Astrocyte of the cerebellum (primary cell): ENCODE measurements around the gene VEZF1.

Source experiments
- DNase-seq: peaks from one replicate; pipeline ENCODE4 v3.0.0-alpha.2; 2011; ENCODE audit warnings: low read depth
- H3K4me3 ChIP-seq: 2 replicates; pipeline ENCODE4 v1.5.1; 2011; ENCODE audit warnings: mild to moderate bottlenecking, low read depth, low read length, moderate library complexity
- in situ Hi-C: cut with HindIII; loops from 2 replicates; pipeline ENCODE4 v1.10.0; 2017; ENCODE audit warnings: low sequenced_read_pairs
- TF ChIP-seq, protein P1 (sequence below): IDR thresholded peaks from 2 replicates; pipeline ENCODE4 v1.5.1; 2012; ENCODE audit warnings: low read length, low read depth, moderate library complexity, mild to moderate bottlenecking; ENCODE audit errors: missing control alignments

The VEZF1 gene

DNA sequence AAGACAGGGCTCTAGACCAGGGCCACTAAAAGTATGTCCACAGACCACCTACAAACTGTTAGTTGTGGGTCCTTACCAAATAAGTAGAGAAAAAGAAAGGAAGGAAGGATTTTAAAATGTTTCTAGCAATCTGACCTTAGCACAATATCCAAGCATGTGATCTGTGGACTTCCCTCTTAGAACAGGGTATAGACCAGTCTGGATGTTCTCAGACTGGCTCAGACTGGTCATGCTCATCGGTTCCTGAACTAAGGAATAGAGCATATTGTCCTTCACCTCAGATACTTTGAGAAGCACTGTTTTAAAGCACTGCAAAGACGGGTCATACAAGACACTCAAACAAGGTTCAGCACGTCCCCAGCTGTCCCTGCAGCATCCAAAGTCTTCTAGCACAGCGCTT lies 58.7 kb downstream of the VEZF1 start:
- in situ Hi-C loops: loop anchor here (5.0 kb wide), 2 partner anchors 53 to 72 kb away; no protein-coding TSS in a partner anchor
- no peak for DNase-seq
- no peak overlapping the region for H3K4me3 ChIP-seq
- TF ChIP-seq, protein P1, sequence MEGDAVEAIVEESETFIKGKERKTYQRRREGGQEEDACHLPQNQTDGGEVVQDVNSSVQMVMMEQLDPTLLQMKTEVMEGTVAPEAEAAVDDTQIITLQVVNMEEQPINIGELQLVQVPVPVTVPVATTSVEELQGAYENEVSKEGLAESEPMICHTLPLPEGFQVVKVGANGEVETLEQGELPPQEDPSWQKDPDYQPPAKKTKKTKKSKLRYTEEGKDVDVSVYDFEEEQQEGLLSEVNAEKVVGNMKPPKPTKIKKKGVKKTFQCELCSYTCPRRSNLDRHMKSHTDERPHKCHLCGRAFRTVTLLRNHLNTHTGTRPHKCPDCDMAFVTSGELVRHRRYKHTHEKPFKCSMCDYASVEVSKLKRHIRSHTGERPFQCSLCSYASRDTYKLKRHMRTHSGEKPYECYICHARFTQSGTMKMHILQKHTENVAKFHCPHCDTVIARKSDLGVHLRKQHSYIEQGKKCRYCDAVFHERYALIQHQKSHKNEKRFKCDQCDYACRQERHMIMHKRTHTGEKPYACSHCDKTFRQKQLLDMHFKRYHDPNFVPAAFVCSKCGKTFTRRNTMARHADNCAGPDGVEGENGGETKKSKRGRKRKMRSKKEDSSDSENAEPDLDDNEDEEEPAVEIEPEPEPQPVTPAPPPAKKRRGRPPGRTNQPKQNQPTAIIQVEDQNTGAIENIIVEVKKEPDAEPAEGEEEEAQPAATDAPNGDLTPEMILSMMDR: no peak

DNA sequence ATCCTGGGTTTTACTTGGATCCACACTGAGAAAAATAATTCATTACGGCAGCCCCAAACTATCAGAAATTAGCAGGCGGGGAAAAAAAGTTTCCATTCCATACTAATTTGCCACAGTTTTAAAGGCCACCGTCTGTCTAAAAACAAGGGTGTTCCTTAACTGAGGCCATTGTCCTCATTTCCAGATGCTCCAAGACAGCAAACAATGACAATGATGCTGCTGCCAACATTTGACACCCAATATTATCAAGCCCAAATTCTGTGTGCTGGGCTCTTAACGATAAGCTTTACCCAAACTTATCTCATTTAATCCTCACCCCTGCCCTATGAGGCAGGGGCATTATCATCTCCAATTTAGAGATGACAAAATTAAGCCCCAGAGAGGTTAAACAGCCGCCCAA lies 59.1 kb downstream of the VEZF1 start:
- no peak for DNase-seq
- no peak overlapping the region for H3K4me3 ChIP-seq
- TF ChIP-seq, protein P1: no peak
- in situ Hi-C loops: loop anchor here (5.0 kb wide), 2 partner anchors 53 to 72 kb away; no protein-coding TSS in a partner anchor

DNA sequence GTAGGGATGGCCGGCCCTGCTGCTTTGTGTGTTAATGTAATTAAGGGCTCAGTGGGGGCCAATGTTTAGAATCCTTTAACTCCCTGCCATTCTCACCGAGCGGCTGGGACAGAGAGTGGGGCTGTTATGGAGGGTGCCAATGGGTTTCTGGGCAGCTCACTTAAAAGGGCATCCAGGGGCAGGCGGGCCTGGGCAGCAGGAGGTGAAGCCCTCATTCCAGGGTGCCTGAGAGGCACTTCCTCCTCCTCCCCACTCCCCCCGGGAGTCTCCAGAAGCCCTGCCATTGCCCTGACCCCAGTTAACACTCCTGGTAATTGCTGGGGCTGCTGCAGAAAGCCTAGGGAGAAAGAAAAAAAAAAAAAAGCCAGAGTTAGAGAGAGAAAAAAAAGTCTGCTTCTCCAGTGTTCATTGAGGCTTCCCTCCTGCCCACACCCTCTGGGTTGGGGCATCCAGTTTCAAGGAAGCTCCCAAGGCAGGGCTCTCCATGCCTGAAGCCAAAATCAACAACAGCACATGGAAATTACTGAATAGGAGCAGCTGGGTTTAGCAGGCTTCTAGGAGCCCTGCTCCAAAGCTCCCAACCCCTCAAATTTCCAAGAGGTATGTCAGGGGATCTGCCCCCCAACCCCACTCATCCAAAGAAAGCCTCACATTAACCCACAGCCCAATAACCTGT lies 60.9 kb downstream of the VEZF1 start:
- TF ChIP-seq, protein P1: no peak
- DNase-seq: no peak
- H3K4me3 ChIP-seq: no peak overlapping the region
- in situ Hi-C loops: loop anchor here (5.0 kb wide), 2 partner anchors 55 to 70 kb away; no protein-coding TSS in a partner anchor

DNA sequence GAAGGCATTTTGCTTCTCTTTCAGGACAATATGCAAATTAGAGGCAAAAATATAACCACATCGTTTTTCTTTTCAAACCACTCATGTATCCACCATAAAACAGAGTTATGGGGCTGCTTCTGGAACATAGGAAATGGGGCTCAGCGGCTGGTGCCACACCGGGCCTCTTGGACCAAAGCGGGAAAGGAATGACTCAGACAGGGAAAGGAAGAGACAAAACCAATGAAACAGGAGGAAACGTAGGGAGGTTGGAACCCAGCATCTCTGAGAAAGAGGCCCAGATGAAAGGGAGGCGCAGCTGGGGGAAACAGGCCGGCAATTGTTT lies 61.4 kb downstream of the VEZF1 start:
- TF ChIP-seq, protein P1: no peak
- in situ Hi-C loops: loop anchor here (5.0 kb wide), 2 partner anchors 56 to 69 kb away; no protein-coding TSS in a partner anchor
- DNase-seq: no peak
- H3K4me3 ChIP-seq: no peak overlapping the region

DNA sequence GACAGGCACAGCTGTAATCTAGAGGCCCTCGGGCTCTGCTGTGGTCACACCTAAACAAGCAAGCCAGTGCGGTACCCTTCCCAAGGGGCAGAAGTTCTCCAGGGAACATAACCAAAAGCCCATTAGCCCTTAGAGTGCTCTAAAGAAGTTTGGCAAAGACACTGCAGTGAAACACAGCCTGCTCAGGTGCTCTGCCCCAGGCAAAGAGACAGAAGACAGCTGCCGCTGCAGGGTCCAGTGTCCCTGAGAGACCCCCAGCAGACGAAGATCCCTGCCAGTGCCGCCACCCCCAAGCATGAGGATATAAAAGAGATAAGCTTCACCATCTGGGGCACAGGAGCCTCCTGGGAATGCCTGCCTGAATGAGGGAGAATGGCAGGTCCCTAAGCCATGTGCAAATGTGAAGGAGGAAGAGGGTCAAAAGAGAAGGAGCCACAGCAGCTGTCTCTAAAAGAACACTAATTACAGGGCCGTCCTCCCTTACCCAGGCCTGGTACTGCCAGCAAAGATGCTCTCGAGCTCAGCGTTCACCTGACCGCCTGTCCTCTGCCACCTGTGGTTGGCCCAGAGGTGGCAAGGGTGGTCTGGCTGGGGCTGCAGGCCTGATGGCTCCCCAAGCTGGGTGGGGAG lies 62.6 kb downstream of the VEZF1 start:
- H3K4me3 ChIP-seq: no peak overlapping the region
- TF ChIP-seq, protein P1: no peak
- DNase-seq: no peak
- in situ Hi-C loops: loop anchor here (5.0 kb wide), 2 partner anchors 57 to 68 kb away; no protein-coding TSS in a partner anchor

DNA sequence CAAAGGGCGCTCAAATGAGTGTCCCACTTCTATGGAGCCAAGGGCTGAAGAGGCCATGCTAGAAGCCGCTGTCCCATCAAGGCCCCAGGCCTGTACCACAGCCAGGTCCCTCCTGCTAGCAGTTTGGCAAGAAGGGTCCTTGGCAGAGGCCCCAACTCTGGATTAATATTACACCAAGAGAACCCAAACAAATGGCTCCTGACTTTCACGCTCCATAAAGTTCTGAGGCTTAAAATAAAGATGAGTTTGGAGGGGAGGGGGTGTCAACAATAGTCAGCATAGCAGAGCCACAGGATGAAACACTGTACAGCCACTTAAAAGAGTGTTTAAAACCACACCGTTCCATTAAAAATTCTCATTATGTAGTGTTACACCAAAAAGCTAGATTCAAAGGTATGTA lies 63.4 kb downstream of the VEZF1 start:
- H3K4me3 ChIP-seq: no peak overlapping the region
- TF ChIP-seq, protein P1: no peak
- no peak for DNase-seq
- in situ Hi-C loops: loop anchor here (5.0 kb wide), 2 partner anchors 58 to 67 kb away; no protein-coding TSS in a partner anchor
